ENCODE data around the gene PTPRQ. TPM values are rescaled to one million over a fixed set of nuclear protein-coding genes. Genes with fewer than 3 reads are reported as not detected.

PTPRQ gene
- total RNA-seq, 1 experiment from 2014 or later: not detected

- in situ Hi-C loops (cut with HindIII; ENCODE audit: low pct_unique_long_range_greater_than_20kb, low sequenced_read_pairs) (no loop called here), intact Hi-C loops (cut with micrococcal nuclease; ENCODE audit: unreplicated experiment) (no loop called here)
- H3K27me3 ChIP-seq (ENCODE audit: control insufficient read depth, insufficient read depth, low read length): no peaks in the 10 kb centered on the region
- CTCF ChIA-PET: no interaction called here
- no peak for DNase-seq (ENCODE audit: low read depth, low spot score)
- H3K27ac ChIP-seq (ENCODE audit: low read length): no peak overlapping the region
- no peaks in the 10 kb centered on the region for H3K36me3 ChIP-seq (ENCODE audit: control insufficient read depth, insufficient read depth, low read length)
- no TSS peak for BruUV-seq (replicated peaks)
- no peak for ATAC-seq
- POLR2A ChIA-PET: no interaction called here
- no peaks in the 10 kb centered on the region for H3K9me3 ChIP-seq (ENCODE audit: control insufficient read depth, insufficient read depth, low read depth, low read length)
- no peak overlapping the region for H3K4me3 ChIP-seq (ENCODE audit: low read depth in 2 of 2, low read length in 2 of 2)
- no peaks in the 10 kb centered on the region for H3K4me1 ChIP-seq (ENCODE audit: control insufficient read depth, insufficient read depth, low read length)
- TF ChIP-seq POLR2AphosphoS5 (IDR thresholded peaks at IDR 0.05; ENCODE audit: low read depth, low read length) (no peak), TCF7L2 (IDR thresholded peaks at IDR 0.05; ENCODE audit: low read depth, low read length) (no peak), SIN3A (IDR thresholded peaks at IDR 0.05; ENCODE audit: borderline replicate concordance, insufficient read depth, low read depth, low read length) (no peak), REST (IDR thresholded peaks at IDR 0.05; ENCODE audit: insufficient read depth in 1 of 2, low read depth in 2 of 2, low read length in 1 of 2) (no peak)
These were observed 190.9 kb downstream of the PTPRQ start for GRCh38 chr12:80634903-80635302.

GRCh38 chr12:80636832-80637231 lies 192.8 kb downstream of the PTPRQ start:
- Histone ChIP-seq H3K36me3 (ENCODE audit: control insufficient read depth, insufficient read depth, low read length) (no peaks in the 10 kb centered on the region), H3K4me3 (ENCODE audit: low read depth in 2 of 2, low read length in 2 of 2) (no peak overlapping the region), H3K4me1 (ENCODE audit: control insufficient read depth, insufficient read depth, low read length) (no peaks in the 10 kb centered on the region), H3K9me3 (ENCODE audit: control insufficient read depth, insufficient read depth, low read depth, low read length) (no peaks in the 10 kb centered on the region), H3K27ac (ENCODE audit: low read length) (no peak overlapping the region), H3K27me3 (ENCODE audit: control insufficient read depth, insufficient read depth, low read length) (no peaks in the 10 kb centered on the region)
- TF ChIP-seq POLR2AphosphoS5 (IDR thresholded peaks at IDR 0.05; ENCODE audit: low read depth, low read length): no peak
- no peak for TF ChIP-seq TCF7L2 (IDR thresholded peaks at IDR 0.05; ENCODE audit: low read depth, low read length)
- no peak for TF ChIP-seq REST (IDR thresholded peaks at IDR 0.05; ENCODE audit: insufficient read depth in 1 of 2, low read depth in 2 of 2, low read length in 1 of 2)
- TF ChIP-seq SIN3A (IDR thresholded peaks at IDR 0.05; ENCODE audit: borderline replicate concordance, insufficient read depth, low read depth, low read length): no peak
- TF ChIP-seq CTCF (IDR thresholded peaks at IDR 0.05): no peak
- ATAC-seq (no peak), DNase-seq (ENCODE audit: low read depth, low spot score) (no peak)
- intact Hi-C loops (cut with micrococcal nuclease; ENCODE audit: unreplicated experiment): no loop called here
- no TSS peak for BruUV-seq (replicated peaks)
- in situ Hi-C loops (cut with HindIII; ENCODE audit: low pct_unique_long_range_greater_than_20kb, low sequenced_read_pairs): no loop called here
- ChIA-PET CTCF (no interaction called here), POLR2A (no interaction called here)

Measured in Panc1 (cell line).